ENCODE data around the gene TMEM150A. TPM values are rescaled to one million over a fixed set of nuclear protein-coding genes. Genes with fewer than 3 reads are reported as not detected.

Gene TMEM150A
- total and polyA plus RNA-seq, 2 of the 13 experiments (the other 11 are each of a cell fraction or from before 2014, with no cell fraction given), result 30.1 to 70.4 TPM

GRCh38 chr2:85593023-85593422, 9.5 kb downstream of the TMEM150A start (continued):
- TF ChIP-seq ZNF441 (CRISPR knock-in tag; IDR thresholded peaks at IDR 0.05; ENCODE audit: borderline replicate concordance) (no peak), TRIM22 (IDR thresholded peaks at IDR 0.05) (no peak), STAG1 (CRISPR knock-in tag; IDR thresholded peaks at IDR 0.05) (peak; percentile 14; the same call in 1 of the 2 replicates), TAF15 (IDR thresholded peaks at IDR 0.05; ENCODE audit: low read depth, low read length, poor library complexity, severe bottlenecking) (no peak), MTA3 (CRISPR knock-in tag; IDR thresholded peaks at IDR 0.05) (no peak), MTF1 (CRISPR knock-in tag; IDR thresholded peaks at IDR 0.05) (no peak), FOXA1 (IDR thresholded peaks at IDR 0.05) (no peak), FOXA1 (CRISPR knock-in tag; IDR thresholded peaks at IDR 0.05) (no peak), CENPT (CRISPR knock-in tag; IDR thresholded peaks at IDR 0.05; ENCODE audit: low read depth) (no peak), MIER2 (CRISPR knock-in tag; IDR thresholded peaks at IDR 0.05) (0 out of 2 replicates have a peak, but pooled peaks have one; percentile 58), HMG20B (CRISPR knock-in tag; conservative IDR thresholded peaks at IDR 0.05) (no peak), ZNF232 (CRISPR knock-in tag; IDR thresholded peaks at IDR 0.05; ENCODE audit: borderline replicate concordance) (0 out of 2 replicates have a peak, but pooled peaks have one; percentile 25), ZBTB2 (CRISPR knock-in tag; IDR thresholded peaks at IDR 0.05; ENCODE audit: low read depth) (no peak), TCF12 (IDR thresholded peaks at IDR 0.05) (no peak), TCF12 (CRISPR knock-in tag; IDR thresholded peaks at IDR 0.05) (no peak), KMT2B (CRISPR knock-in tag; IDR thresholded peaks at IDR 0.05) (no peak), ZBTB37 (CRISPR knock-in tag; IDR thresholded peaks at IDR 0.05) (0 out of 2 replicates have a peak, but pooled peaks have one; percentile 49), CREB3 (CRISPR knock-in tag; IDR thresholded peaks at IDR 0.05) (no peak), ZNF318 (CRISPR knock-in tag; IDR thresholded peaks at IDR 0.05) (no peak)
